Measurements from ENCODE around the gene OR8G1. TPM values are rescaled to one million over a fixed set of nuclear protein-coding genes. Genes with fewer than 3 reads are reported as not detected.
A peak's percentile ranks its signal among the peaks of the same experiment; 100 is the strongest.

OR8G1 gene
- total RNA-seq, 1 donor from 2014 or later = not detected

GRCh38 chr11:124274000-124274399 is 33.1 kb downstream of the OR8G1 start:
- no peak overlapping the region for H3K4me3 ChIP-seq (ENCODE audit: low read depth, low read length)
- H3K27me3 ChIP-seq (ENCODE audit: control insufficient read depth, insufficient read depth, low read length) = no peaks in the 10 kb centered on the region
- TF ChIP-seq CTCF (IDR thresholded peaks at IDR 0.05; ENCODE audit: insufficient read depth, low read length, poor library complexity, severe bottlenecking) = no peak
- no peak for DNase-seq (ENCODE audit: low read depth)
- H3K36me3 ChIP-seq (ENCODE audit: control insufficient read depth, insufficient read depth, low read length) = no peaks in the 10 kb centered on the region

- no peak for DNase-seq (ENCODE audit: low read depth)
- no peak overlapping the region for H3K4me3 ChIP-seq (ENCODE audit: low read depth, low read length)
- TF ChIP-seq CTCF (IDR thresholded peaks at IDR 0.05; ENCODE audit: insufficient read depth, low read length, poor library complexity, severe bottlenecking) = no peak
- H3K36me3 ChIP-seq (ENCODE audit: control insufficient read depth, insufficient read depth, low read length) = no peaks in the 10 kb centered on the region
- H3K27me3 ChIP-seq (ENCODE audit: control insufficient read depth, insufficient read depth, low read length) = no peaks in the 10 kb centered on the region
Observed at GRCh38 chr11:124276081-124276480, 35.2 kb downstream of the OR8G1 start.

GRCh38 chr11:124277207-124277606 is 36.3 kb downstream of the OR8G1 start:
- no peak for DNase-seq (ENCODE audit: low read depth)
- TF ChIP-seq CTCF (IDR thresholded peaks at IDR 0.05; ENCODE audit: insufficient read depth, low read length, poor library complexity, severe bottlenecking) = no peak
- H3K36me3 ChIP-seq (ENCODE audit: control insufficient read depth, insufficient read depth, low read length) = no peaks in the 10 kb centered on the region
- H3K4me3 ChIP-seq (ENCODE audit: low read depth, low read length) = no peak overlapping the region
- no peaks in the 10 kb centered on the region for H3K27me3 ChIP-seq (ENCODE audit: control insufficient read depth, insufficient read depth, low read length)

- H3K36me3 ChIP-seq (ENCODE audit: control insufficient read depth, insufficient read depth, low read length) = no peaks in the 10 kb centered on the region
- no peak overlapping the region for H3K4me3 ChIP-seq (ENCODE audit: low read depth, low read length)
- H3K27me3 ChIP-seq (ENCODE audit: control insufficient read depth, insufficient read depth, low read length) = no peaks in the 10 kb centered on the region
- no peak for DNase-seq (ENCODE audit: low read depth)
- peak; percentile 13 for TF ChIP-seq CTCF (IDR thresholded peaks at IDR 0.05; ENCODE audit: insufficient read depth, low read length, poor library complexity, severe bottlenecking)
Observed at GRCh38 chr11:124277804-124278203, 36.9 kb downstream of the OR8G1 start.

- Histone ChIP-seq H3K36me3 (ENCODE audit: control insufficient read depth, insufficient read depth, low read length) (no peaks in the 10 kb centered on the region), H3K4me3 (ENCODE audit: low read depth, low read length) (no peak overlapping the region), H3K27me3 (ENCODE audit: control insufficient read depth, insufficient read depth, low read length) (no peaks in the 10 kb centered on the region)
- DNase-seq (ENCODE audit: low read depth) = no peak
- no peak for TF ChIP-seq CTCF (IDR thresholded peaks at IDR 0.05; ENCODE audit: insufficient read depth, low read length, poor library complexity, severe bottlenecking)
Observed at GRCh38 chr11:124278261-124278660, 37.4 kb downstream of the OR8G1 start.

GRCh38 chr11:124285610-124286344 is 44.9 kb downstream of the OR8G1 start:
- no peak for DNase-seq (ENCODE audit: low read depth)

More at GRCh38 chr11:124285610-124286344, 44.9 kb downstream of the OR8G1 start:
- no peaks in the 10 kb centered on the region for H3K27me3 ChIP-seq (ENCODE audit: control insufficient read depth, insufficient read depth, low read length)
- no peak overlapping the region for H3K4me3 ChIP-seq (ENCODE audit: low read depth, low read length)
- no peaks in the 10 kb centered on the region for H3K36me3 ChIP-seq (ENCODE audit: control insufficient read depth, insufficient read depth, low read length)
- no peak for TF ChIP-seq CTCF (IDR thresholded peaks at IDR 0.05; ENCODE audit: insufficient read depth, low read length, poor library complexity, severe bottlenecking)

Data from kidney epithelial cell (primary cell).